OCI-LY7 (cell line): ENCODE results near the gene AMBP. TPM values are rescaled to one million over a fixed set of nuclear protein-coding genes. Genes with fewer than 3 reads are reported as not detected.

ENCODE experiments used
- BruUV-seq: library from RNA; stranded (reverse); fragments of 400-500 nt; replicated peaks from 2 replicates; lab custom pipeline; 2021; lab: Mats Ljungman, UMichigan
- CTCF ChIA-PET: fragments of 300-600 bp; sonication (Branson Sonifier 250); formaldehyde crosslinking; loops from one replicate; lab custom pipeline; 2022; ENCODE audit warnings: antibody characterized with exemption; ENCODE audit not compliant: unreplicated experiment; lab: Charles Lee
- POLR2A ChIA-PET: fragments of 300-600 bp; sonication (Branson Sonifier 250); formaldehyde crosslinking; loops from one replicate; lab custom pipeline; 2022; ENCODE audit warnings: antibody characterized with exemption; lab: Charles Lee
- DNase-seq: peaks from one replicate; pipeline ENCODE4 v3.0.0-alpha.2; 2015; ENCODE audit warnings: low spot score
- H2AFZ ChIP-seq: fragments of 200-600 bp; sonication (generic), shearing (Covaris generic); 2 replicates; pipeline ENCODE4 v1.6.1; 2014; ENCODE audit warnings: mild to moderate bottlenecking, antibody characterized with exemption, low read length, moderate library complexity
- H3K27ac ChIP-seq: fragments of 200-600 bp; sonication (generic); 2 replicates; pipeline ENCODE4 v1.5.1; 2014; ENCODE audit warnings: mixed run types, low read depth, mild to moderate bottlenecking, moderate library complexity, low read length, inconsistent platforms; ENCODE audit not compliant: poor library complexity, severe bottlenecking
- H3K36me3 ChIP-seq: fragments of 200-600 bp; sonication (generic); 2 replicates; pipeline ENCODE4 v1.6.1; 2014; ENCODE audit warnings: mild to moderate bottlenecking, antibody characterized with exemption, low read length, moderate library complexity, mixed read lengths; ENCODE audit not compliant: insufficient read depth
- H3K4me1 ChIP-seq: fragments of 200-600 bp; sonication (generic); 2 replicates; pipeline ENCODE4 v1.5.1; 2014; ENCODE audit warnings: mild to moderate bottlenecking, low read length; ENCODE audit not compliant: insufficient read depth, poor library complexity, severe bottlenecking
- H3K4me2 ChIP-seq: fragments of 200-600 bp; sonication (generic); 2 replicates; pipeline ENCODE4 v1.6.1; 2014; ENCODE audit warnings: mild to moderate bottlenecking, low read length
- H3K4me3 ChIP-seq: fragments of 200-600 bp; sonication (generic); 2 replicates; pipeline ENCODE4 v1.5.1; 2014; ENCODE audit warnings: mild to moderate bottlenecking, low read depth, low read length; ENCODE audit not compliant: poor library complexity, severe bottlenecking
- H3K79me2 ChIP-seq: fragments of 200-600 bp; sonication (generic); 2 replicates; pipeline ENCODE4 v1.6.1; 2016; ENCODE audit warnings: low read depth, mild to moderate bottlenecking, low read length, moderate library complexity, mixed read lengths; ENCODE audit not compliant: insufficient read depth
- H3K9me2 ChIP-seq: fragments of 200-600 bp; sonication (generic); 2 replicates; pipeline ENCODE4 v1.6.1; 2016; ENCODE audit warnings: mild to moderate bottlenecking, low read length, mixed read lengths; ENCODE audit not compliant: insufficient read depth
- H3K9me3 ChIP-seq: fragments of 200-600 bp; sonication (generic); 2 replicates; pipeline ENCODE4 v1.6.1; 2014; ENCODE audit warnings: mild to moderate bottlenecking, mixed run types, low read length, mixed read lengths
- H4K20me1 ChIP-seq: fragments of 200-600 bp; sonication (generic); 2 replicates; pipeline ENCODE4 v1.6.1; 2014; ENCODE audit warnings: mild to moderate bottlenecking, antibody characterized with exemption, low read length, moderate library complexity, mixed read lengths; ENCODE audit not compliant: insufficient read depth
- CTCF ChIP-seq: fragments of 200-600 bp; sonication (generic); conservative IDR thresholded peaks from 2 replicates; pipeline ENCODE4 v1.5.1; 2014; ENCODE audit warnings: mild to moderate bottlenecking, antibody characterized with exemption, low read length, moderate library complexity, mixed read lengths
- EZH2phosphoT487 ChIP-seq: fragments of 200-600 bp; sonication (generic); IDR thresholded peaks from 2 replicates; pipeline ENCODE4 v1.6.1; 2018; ENCODE audit warnings: low read depth, borderline replicate concordance, mild to moderate bottlenecking, mixed run types, antibody characterized with exemption, low read length, moderate library complexity, mixed read lengths
- intact Hi-C: fragments of 100-400 bp; cut with micrococcal nuclease; formaldehyde crosslinking; loops from one replicate; pipeline ENCODE4 v1.10.0; 2022; ENCODE audit not compliant: unreplicated experiment
- total RNA-seq, 2 experiments: library from RNA; depleted of rRNA in 1 of 2; stranded (reverse); fragments of >200 nt in 1 of 2; shearing (Covaris generic) in 1 of 2; gene quantifications; 2 replicates each; pipeline ENCODE4 v1.2.3, GENCODE V29; 2014 to 2022

Gene AMBP
- total RNA-seq, 2 experiments from 2014 or later, result not detected

GRCh38 chr9:114031037-114031630 is 47.0 kb downstream of the AMBP start:
- Histone ChIP-seq H3K4me2 (no peak overlapping the region), H4K20me1 (no peaks in the 10 kb centered on the region), H3K9me3 (no peaks in the 10 kb centered on the region), H3K9me2 (no peaks in the 10 kb centered on the region), H3K27ac (no peak overlapping the region), H3K4me3 (no peak overlapping the region), H3K79me2 (no peaks in the 10 kb centered on the region), H3K4me1 (no peaks in the 10 kb centered on the region), H2AFZ (no peak overlapping the region), H3K36me3 (no peaks in the 10 kb centered on the region)
- TF ChIP-seq CTCF (no peak), EZH2phosphoT487 (no peak)
- DNase-seq, result no peak
- POLR2A ChIA-PET, result no interaction called here
- intact Hi-C loops, result no loop called here
- no TSS peak for BruUV-seq
- CTCF ChIA-PET, result no interaction called here

- ChIA-PET POLR2A (no interaction called here), CTCF (no interaction called here)
- H3K9me3 ChIP-seq, result no peaks in the 10 kb centered on the region
- no peak overlapping the region for H3K4me2 ChIP-seq
- no peaks in the 10 kb centered on the region for H3K4me1 ChIP-seq
- H3K9me2 ChIP-seq, result no peaks in the 10 kb centered on the region
- H4K20me1 ChIP-seq, result no peaks in the 10 kb centered on the region
- no peaks in the 10 kb centered on the region for H3K79me2 ChIP-seq
- no peak overlapping the region for H3K27ac ChIP-seq
- TF ChIP-seq CTCF, result no peak
- TF ChIP-seq EZH2phosphoT487, result no peak
- no peak overlapping the region for H3K4me3 ChIP-seq
- intact Hi-C loops, result no loop called here
- H3K36me3 ChIP-seq, result no peaks in the 10 kb centered on the region
- BruUV-seq, result no TSS peak
- H2AFZ ChIP-seq, result no peak overlapping the region
- DNase-seq, result no peak
Measured at GRCh38 chr9:114030364-114030763, 47.7 kb downstream of the AMBP start.

- Histone ChIP-seq H3K4me3 (no peak overlapping the region), H2AFZ (no peak overlapping the region), H3K79me2 (no peaks in the 10 kb centered on the region), H4K20me1 (no peaks in the 10 kb centered on the region), H3K9me3 (no peaks in the 10 kb centered on the region), H3K4me2 (no peak overlapping the region), H3K4me1 (no peaks in the 10 kb centered on the region), H3K36me3 (no peaks in the 10 kb centered on the region), H3K9me2 (no peaks in the 10 kb centered on the region), H3K27ac (no peak overlapping the region)
- no TSS peak for BruUV-seq
- TF ChIP-seq EZH2phosphoT487 (no peak), CTCF (no peak)
- ChIA-PET CTCF (no interaction called here), POLR2A (no interaction called here)
- intact Hi-C loops, result no loop called here
- no peak for DNase-seq
Measured at GRCh38 chr9:114029311-114030170, 48.6 kb downstream of the AMBP start.
